HG02678 (cell line): ENCODE data around the gene ZNF575.
A peak's percentile ranks its signal among the peaks of the same experiment; 100 is the strongest.
"Not testable (repeated sequence)": the region's sequence is repeated elsewhere in the genome, so short reads cannot be mapped to it uniquely, and the experiment has no call there.

ENCODE experiments used
- ATAC-seq: cut with Tn5 transposase; IDR thresholded peaks from one replicate; pipeline ENCODE4 v1.9.1; 2021; ENCODE audit warnings: mild to moderate bottlenecking, moderate library complexity; ENCODE audit not compliant: unreplicated experiment

Gene ZNF575

DNA sequence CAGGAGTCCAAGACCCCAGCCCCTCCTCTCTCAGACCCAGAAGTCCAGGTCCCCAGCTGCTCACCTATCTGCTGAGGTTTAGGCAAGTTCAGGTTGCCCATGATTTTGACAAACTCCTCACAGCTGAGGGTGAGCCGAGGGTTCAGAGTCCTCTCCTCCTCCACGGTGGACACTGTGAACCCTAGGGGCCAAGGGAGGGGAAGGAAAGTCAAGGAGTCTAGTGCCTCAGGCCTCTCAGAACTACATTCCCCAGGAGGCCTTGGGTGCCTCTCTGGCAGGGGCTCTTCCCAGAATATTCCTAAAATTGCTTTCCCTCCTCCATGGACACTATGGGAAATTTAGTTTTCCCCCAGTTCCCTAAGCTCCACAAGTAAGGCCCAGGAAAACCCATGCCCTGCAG lies 25.1 kb upstream of the ZNF575 start:
- ATAC-seq, result no peak

DNA sequence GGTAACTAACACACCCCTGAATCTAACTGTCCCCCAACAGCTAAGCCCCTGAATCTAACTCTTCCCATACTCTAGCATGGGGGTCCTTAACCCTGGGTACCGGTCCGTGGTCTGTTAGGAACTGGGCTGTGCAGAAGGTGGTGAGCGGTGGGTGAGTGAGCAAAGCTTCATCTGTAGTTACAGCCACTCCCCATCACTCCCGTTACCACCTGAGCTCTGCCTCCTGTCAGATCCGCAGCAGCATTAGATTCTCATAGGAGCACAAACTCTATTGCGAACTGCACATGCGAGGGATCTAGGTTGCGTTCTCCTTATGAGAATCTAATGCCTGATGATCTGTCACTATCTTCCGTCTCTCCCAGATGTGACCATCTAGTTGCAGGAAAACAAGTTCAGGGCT lies 22.3 kb upstream of the ZNF575 start:
- ATAC-seq, result no peak

DNA sequence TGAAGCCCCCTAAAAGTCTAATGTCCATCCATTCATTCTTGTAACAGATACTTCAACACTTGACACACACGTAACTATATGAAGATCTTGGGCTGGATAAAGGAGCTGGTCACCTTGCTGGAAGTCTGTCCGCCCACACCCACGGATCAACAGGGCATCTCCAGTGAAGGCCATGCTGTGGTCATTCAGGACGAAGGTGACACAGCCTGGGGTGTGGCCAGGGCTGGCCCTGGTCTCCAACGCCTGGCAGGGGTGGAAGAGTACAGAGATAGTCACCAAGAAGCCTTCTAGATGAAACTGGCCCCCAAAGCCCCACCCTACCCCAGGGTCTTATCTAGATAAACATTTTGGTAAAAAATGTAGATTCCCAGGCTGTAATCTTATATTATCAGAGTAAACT lies 21.7 kb upstream of the ZNF575 start:
- ATAC-seq, result no peak

DNA sequence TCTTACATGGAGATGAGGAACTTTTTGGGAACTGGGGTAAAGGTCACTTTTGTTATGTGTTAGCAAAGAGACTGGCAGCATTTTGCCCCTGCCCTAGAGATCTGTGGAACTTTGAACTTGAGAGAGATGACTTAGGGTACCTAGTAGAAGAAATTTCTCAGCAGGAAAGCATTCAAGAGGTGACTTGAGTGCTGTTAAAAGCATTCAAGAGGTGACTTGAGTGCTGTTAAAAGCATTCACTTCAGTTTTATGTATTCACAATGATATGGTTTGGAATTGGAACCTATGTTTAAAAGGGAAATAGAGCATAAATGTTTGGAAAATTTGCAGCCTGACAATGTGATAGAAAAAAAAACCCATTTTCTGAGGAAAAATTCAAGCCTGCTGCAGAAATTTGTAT lies 20.6 kb upstream of the ZNF575 start:
- ATAC-seq, result not testable (repeated sequence)

DNA sequence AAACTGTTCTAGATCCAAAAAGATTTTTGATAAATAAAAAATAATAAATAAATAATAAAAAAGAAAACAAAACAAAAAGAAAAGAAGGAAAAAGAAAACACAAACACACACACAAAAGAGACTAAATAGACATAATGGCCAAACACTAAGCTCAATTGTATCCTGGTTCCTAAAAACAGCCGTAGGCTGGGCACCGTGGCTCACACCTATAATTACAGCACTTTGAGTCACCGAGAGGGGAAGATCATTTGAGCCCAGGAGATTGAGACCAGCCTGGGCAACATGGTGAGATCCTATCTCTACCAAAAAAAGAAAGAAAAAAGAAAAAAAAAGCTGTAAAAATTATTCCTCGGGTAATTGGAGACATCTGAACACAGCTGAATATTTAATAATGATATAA lies 14.9 kb upstream of the ZNF575 start:
- no peak for ATAC-seq

DNA sequence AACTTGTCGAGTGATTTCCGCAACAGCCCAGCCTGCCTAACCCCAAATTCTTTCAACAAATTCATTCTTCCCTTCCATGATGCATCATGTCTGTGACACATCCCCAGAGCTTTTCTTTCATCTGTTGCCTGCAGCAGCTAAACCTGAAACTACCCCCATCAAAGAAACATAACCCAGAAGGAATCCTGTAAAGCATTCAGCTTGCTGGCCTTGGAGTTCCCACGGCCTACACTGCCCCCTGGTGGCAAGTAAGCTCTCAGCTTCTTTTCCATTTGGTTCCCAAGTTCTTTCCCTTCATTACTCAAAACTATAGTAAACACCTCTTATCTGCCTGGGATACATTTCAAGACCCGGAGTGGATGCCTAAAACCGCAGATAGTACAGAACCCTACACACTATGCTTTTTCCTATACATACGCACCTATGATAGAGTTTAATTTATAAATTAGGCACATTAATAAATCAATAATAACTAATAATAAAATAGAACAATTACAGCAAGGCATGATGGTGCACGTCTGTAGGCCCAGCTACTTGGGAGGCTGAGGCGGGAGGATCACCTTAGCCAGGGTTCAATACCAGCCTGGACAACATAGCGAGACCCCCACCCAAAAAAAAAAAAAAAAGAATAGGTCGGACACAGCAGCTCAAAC lies 13.4 kb upstream of the ZNF575 start:
- ATAC-seq, result no peak

DNA sequence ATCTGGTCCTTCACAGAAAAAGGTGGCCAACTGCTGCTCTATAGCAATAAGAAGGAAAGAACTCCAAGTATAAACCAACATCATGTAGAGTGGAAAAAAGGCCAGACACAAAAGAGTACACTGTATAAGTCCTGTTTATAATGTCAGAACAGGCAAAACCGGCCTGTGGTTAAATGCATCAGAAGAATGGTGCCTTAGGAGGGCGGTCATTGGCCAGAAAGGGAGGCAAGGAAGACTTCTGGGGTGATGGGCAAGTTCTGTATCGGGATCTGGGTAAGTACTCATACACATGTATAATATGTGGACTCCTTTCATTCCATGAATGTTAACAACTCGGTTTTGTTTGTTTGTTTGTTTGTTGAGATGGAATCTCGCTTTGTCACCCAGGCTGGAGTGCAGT lies 10.1 kb upstream of the ZNF575 start:
- ATAC-seq, result no peak

DNA sequence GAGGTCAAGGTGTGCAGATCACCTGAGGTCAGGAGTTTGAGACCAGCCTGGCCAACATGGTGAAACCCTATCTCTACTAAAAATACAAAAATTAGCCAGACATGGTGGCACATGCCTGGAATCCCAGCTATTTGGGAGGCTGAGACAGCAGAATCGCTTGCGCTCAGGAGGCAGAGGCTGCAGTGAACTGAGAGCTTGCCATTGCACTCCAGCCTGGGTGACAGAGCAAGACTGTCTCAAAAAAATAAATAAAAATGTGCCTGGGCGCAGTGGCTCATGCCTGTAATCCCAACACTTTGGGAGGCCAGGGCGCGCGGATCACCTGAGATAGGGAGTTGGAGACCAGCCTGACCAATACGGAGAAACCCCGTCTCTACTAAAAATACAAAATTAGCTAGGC lies 9.3 kb upstream of the ZNF575 start:
- not testable (repeated sequence) for ATAC-seq

DNA sequence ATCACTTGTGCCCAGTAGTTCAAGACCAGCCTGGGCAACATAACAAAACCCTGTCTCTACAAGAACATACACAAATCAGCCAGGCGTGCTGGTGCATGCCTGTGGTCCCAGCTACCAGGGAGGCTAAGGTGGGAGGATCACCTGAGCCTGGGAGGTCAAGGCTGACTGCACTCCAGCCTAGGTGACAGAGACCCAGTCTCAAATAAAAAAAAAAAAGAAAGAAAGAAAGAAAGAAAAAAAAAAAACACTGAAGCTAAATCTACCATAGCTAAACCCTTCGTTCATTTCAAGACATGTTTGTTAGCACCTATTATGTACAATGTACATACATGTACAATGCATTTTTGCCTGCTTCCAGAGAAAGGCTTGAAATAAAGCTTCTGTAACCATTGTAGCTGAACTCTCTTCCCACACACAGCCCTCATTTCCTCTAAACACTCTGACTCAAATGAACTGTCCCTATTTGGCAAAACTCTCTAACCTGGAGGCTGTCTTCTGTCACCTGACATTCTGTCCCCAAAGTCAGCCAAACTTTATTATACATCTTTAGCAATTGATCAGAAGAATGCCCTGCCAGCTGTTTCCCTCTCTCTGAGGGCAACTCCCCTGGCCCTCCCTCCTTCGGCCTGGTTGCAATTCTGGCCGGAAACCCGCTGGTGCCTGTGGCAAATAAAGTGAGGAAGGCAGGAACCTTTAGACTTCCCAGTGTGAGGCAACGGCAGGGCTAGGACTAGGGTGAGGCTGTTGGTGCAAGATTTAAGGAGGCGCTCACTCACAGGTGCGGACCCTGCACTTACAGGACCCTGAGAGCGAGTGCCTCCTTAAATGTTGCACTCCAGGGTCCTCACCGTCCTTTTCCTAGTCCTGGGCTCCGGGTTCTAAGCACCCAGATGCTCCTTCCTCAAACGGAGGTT lies 7.8 kb upstream of the ZNF575 start:
- ATAC-seq, result no peak

DNA sequence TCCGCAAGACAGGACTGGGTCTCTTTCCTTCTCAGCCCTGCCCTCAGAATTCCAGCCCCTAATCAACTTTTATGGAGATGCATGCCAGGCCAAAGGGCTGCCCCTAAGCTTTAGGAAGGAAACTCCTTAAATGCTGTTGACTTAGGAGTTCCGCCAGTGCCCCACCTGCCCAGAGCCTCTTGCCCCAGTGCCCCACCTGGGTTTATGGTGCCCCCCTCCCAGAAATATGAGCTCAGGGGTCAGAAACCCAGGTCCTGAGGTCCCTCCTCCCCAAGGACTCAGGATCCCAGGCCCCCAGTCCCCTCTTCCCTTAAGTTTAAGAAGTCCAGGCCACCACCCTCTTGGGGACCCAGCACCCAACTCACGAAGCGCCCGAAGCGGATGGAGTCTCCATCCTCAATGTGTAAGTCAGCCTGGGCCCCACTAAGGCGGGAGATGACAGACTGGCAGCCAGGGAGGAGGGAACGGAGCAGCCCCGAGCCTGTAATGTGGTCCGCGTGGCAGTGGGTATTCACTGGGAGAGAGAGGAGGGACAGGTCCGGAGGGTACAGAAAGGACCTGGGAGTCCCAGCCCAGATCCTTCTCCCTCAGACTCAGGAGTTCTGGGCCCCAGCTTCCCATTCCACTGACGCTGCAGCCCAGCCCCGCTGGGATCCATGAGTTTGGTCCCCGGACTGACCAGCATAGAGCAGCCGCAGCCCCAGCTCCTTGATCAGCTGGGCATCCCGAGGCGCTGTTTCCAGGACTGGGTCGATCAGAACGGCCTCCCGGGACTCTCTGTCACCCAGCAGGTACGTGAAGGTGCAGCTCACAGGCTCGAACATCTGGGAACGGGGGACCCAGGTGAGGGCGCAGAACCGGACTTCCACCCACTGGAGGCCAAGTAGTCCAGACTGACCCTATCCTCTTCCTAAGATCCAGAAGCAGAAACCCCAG lies 6.9 kb upstream of the ZNF575 start:
- ATAC-seq, result no peak

DNA sequence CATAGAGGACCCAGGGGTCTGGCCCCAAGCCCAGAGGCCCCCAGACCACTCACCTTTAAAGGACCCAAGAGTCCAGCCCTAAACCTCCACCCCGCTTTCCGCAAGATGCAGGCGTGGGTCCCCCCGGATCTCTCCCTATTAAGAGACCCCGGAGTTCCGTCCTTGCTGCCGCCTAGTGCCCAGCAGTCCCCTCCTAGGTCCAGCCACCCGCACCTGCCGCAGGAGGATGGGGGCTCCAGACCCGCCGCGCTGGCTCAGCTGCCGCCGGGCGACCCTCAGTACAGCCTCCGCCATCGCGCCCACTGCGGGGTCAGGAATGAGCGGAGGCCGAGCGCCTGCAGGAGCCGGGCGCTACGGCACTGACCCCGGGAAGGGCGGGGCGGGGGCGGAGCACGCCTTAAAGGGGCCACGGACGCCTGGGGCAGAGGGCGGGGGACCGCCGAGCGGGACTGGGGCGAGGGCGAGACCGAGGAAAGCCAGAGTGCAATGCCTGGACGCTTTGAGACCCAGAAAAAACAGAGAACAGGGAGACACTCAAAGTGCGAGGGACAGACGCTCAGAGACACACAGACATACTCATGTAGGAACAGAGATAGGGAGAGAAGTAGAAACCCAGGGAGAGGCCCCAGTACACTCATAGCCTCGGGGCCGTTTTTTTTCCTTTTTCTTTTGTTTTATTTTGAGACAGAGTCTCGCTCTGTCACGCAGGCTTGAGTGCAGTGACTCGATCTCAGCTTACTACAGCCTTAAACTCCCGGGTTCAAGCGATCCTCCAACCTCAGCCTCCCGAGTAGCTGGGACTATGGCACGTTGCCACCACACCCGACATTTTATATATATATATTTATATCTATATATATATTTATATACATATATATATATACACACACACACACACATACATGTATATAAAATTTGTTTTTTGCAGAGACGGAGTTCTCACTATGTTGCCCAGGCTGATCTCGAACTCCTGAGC lies 5.8 kb upstream of the ZNF575 start, which contains the start of gene ETHE1:
Gene ETHE1, minus strand, starts transcription at position 318 of the 976 bp plus-strand sequence. Its CDS starts 24 bp downstream, at position 294.
- ATAC-seq, result peak; percentile 79

DNA sequence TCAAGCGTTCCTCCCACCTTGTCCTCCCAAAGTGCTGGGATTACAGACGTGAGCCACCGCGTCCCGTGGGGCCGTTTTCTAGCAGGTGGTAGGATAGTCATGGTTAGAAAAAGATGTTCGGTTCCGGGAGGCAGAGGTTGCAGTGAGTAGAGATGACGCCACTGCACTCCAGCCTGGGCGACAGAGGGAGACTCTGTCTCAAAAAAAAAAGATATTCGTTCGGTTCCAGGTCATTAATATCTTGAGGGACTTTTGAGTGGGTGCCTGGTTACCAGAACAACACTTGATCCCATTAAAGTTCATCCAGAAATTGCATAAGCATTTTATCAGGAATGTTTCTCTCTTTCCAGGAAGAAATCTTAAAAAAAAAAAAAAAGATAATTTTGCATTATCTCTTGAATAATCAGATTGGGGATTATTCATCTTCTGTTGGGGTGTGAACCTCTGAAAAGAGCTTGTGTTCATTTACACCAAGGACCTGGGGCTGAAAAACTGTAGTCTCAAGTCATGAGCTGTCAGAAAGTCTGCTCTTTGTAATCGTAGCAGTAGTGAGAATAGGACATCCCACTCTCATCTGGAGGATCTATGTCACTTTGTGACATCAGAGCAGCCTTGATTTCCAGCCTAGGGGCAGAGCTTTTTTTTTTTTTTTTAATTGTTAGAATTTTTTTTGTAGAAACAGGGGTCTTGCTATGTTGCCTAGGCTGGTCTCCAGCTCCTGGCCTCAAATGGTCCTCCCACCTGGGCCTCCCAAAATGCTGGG lies 4.9 kb upstream of the ZNF575 start:
- no peak for ATAC-seq

DNA sequence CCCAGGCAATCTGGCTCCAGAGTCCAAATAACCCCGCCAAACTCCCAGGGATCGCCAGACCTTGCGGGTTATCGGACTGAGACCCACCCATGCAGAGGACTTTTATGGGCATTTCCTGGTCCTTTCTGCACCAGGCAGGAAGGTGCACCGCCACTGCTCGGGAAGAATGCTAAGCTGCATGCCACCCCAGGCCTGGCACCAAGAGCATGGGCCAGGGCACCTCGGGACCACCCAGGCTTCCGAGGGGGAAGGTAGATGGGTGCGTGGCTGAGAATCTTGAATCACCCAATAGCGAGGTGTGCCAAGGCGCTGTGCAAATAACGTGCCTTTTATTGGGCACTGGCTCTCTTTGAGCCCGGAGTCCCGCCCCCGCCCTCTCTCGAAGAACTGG lies 422 bp upstream of the ZNF575 start:
- ATAC-seq, result peak; percentile 20

DNA sequence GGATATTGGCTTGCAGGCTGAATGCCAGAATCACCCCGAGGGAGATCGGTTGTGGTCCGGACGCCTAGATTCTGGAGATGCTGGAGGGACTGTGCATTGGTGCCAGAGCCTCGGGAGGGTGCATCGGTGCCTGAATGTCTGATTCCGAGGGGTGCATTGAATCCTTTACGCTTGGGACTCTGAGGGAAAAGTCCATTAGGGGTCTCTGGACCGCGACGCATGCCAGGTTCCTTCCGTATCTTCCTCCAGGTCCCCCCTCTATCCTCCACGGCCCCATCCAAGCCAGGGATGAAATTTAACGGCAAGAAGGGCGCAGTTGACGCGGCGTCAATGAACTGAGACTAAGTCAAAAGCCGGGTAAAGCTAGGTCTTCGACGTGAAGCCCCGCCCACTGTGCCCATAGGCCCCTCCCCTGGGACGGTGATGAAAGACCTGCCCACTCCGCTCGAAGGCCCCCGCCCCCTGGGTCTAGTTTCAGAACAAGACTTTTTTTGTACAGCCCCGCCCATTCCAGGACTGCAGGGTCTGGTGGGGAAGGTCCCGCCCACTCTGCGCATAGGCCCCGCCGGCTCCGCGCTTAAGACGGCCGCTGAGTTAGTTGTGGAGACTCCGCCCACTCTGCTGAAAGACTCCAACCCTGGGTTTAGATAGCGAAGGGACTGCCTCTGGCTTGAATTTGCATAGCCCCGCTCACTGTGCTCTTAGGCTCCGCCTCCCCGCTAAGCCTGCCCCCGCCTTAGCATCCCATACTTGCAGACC lies 737 bp downstream of the ZNF575 start:
- peak; percentile 59 for ATAC-seq

DNA sequence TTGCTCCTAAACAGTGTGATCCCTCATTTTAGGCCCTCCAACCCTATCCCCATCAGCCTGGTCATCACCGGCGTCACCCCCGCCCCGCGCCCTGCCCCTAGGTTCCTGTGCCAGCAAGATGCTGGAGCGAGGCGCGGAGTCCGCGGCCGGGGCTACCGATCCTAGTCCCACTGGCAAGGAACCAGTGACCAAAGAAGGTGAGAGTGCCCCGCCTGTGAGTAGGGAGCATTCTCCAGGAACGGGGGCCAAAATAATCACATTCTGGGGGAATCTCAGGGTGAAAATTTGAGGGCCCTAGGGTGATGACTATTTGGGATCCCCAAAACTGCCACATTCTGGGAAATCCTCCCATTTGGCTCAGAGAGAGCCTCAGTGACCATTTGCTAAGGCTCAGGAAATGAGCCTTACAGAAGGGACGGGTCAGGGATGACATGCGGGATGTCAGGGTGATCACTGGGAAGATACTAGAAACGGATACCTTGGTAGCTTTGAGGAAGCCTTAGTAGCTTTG lies 1.4 kb downstream of the ZNF575 start:
- no peak for ATAC-seq

DNA sequence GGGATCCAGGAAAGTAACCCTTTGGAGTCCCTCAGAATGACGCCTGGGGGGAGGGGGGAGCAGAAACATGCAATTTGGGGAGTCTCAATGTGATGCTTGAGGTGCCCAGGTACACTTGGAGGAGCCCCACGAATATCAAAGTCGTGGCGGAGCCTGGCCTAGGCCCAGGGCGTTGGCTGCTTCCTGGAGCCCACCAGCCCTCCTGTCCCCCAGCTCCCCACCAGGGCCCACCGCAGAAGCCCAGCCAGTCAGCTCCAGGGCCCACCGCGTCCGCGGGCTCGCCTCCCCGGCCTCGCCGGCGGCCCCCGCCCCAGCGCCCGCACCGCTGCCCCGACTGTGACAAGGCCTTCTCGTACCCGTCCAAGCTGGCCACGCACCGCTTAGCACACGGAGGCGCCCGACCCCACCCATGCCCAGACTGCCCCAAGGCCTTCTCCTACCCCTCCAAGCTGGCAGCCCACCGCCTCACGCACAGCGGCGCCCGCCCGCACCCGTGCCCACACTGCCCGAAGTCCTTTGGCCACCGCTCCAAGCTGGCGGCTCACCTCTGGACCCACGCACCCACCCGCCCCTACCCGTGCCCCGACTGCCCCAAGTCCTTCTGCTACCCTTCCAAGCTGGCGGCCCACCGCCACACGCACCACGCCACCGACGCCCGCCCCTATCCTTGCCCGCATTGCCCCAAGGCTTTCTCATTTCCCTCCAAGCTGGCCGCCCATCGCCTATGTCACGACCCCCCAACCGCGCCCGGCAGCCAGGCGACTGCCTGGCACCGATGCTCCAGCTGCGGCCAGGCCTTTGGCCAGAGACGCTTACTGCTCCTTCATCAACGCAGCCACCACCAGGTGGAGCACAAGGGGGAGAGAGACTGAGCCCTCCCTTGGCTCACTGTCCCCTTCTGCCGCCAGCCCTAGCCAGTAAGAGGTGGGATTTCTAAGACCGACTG lies 2.1 kb downstream of the ZNF575 start:
- no peak for ATAC-seq

DNA sequence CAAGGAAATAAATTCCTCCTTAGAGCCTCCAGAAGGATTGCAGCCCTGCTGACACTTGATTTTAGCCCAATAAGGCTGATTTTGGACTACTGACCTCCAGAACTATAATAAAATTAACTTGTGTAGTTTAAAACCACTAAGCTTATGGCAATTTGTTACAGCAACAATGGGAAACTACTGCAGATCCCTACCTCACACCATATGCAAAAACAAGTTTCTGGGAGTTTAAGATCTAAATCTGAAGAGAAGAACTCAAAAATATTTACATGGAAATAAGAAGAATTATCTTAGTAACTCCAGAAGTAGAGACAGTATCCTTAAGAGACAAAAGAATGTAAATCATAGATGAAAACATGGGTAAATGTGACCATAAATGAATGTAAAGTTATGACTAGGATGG lies 5.9 kb downstream of the ZNF575 start:
- ATAC-seq, result no peak
